NCI-H2227 treated with DMSO at 0.1 percent for 48 hours (cell line): Measurements from ENCODE around the gene CNOT3.

Source experiments
- DNase-seq: peaks from one replicate; lab custom pipeline; 2025; lab: John Stamatoyannopoulos, UW

The CNOT3 gene

DNA sequence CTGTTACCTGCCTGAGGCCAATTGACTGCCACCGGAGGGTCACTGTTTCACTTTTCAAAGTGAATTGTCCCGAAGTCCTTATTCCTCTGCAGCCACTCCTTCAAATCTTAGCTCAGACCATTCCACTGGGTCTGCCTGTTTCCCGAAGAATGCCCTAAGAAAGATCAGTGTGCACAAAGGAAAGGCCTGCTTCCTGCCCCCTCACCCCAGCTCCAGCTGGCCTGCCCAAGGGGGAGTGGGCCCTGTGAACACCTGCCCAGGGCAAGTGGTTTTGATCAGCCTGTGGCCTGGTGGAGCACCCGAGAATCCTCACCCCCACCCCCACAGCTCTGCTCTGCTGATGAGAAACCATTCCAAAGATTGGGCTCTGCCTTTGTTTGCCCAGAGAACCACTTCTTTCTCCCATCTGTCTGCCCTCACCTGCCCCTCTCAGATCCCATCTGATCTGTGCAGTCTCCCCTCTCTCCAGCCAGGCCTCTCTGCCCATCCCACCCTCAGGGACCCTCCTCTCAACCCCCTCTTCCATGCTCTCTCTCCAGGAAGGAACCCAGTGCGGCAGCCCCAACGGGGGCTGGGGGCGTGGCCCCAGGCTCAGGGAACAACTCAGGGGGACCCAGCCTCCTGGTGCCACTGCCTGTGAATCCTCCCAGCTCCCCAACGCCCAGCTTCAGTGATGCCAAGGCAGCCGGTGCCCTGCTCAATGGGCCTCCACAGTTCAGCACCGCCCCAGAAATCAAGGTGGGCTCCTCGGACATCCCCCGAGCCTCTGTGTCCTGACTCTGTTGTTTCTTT, 11.7 kb downstream of the CNOT3 start:
- DNase-seq: no peak

DNA sequence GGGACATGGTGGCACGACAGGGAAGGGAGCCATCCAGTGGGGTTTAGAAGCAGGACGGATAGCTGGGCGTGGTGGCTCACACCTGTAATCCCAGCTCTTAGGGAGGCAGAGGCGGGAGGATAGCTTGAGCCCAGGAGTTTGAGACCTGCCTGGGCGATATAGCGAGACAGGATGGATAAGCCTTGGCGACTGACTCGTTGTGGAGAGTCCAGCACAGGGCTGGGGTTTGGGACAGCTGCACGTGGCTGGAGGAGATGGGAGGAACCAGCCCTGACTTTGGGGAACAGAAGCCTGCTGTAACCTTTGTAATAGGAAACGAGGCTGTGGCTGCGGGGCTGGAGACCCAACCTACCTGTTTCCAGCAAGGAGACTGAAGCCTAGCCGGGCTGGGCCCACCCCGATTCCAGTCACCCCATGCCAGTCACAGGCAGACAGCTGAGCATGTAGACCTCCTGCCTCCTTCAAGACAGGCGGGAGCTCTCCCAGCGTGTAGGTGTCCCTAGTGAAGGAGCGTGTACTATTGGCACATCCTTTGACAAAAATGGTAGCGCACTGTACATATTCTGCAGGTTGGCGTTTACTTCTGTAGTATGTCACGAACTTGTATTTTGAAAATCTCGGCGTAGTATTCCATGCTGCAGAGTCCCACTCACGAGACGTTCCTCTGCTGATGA, 13.9 kb downstream of the CNOT3 start:
- DNase-seq: no peak

DNA sequence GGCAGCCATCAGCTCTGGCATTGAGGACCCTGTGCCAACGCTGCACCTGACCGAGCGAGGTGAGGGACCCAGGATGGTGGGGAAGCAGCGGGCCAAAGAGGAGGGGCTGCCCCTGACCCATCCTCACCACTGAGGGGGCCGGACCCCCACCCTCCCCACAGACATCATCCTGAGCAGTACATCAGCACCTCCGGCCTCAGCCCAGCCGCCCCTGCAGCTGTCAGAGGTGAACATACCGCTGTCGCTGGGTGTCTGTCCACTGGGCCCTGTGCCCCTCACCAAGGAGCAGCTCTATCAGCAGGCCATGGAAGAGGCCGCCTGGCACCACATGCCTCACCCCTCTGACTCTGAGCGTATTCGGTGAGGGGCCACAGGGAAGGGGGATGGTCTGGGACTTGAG, 14.7 kb downstream of the CNOT3 start:
- no peak for DNase-seq

DNA sequence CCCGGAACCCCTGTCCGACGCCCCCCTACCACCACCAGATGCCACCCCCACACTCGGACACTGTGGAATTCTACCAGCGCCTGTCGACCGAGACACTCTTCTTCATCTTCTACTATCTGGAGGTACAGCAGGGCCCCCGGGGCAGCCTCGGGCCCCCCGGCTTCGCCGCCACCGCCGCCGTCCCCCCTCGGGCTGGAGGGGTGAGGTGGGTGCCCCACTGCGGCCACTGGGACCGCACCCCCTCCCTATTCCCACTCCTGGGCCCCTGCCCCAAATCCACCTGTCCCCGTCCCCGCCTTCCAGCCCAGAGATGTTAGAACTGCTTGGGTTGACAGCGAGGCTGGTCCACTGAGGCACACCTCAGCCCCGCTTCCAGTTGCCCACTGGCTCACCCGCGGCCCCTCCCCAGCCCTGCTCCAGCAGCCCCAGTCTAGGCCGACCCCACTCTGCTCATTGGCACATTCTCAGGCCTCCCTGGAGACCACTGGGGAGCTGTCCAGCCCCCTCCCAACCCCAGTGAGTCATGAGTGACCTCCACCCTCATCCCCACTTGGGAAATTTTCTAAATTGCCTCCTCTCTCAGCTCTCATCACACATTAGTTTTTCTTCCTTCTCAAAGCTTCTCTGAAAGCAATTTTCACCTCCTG, 15.4 kb downstream of the CNOT3 start:
- no peak for DNase-seq

DNA sequence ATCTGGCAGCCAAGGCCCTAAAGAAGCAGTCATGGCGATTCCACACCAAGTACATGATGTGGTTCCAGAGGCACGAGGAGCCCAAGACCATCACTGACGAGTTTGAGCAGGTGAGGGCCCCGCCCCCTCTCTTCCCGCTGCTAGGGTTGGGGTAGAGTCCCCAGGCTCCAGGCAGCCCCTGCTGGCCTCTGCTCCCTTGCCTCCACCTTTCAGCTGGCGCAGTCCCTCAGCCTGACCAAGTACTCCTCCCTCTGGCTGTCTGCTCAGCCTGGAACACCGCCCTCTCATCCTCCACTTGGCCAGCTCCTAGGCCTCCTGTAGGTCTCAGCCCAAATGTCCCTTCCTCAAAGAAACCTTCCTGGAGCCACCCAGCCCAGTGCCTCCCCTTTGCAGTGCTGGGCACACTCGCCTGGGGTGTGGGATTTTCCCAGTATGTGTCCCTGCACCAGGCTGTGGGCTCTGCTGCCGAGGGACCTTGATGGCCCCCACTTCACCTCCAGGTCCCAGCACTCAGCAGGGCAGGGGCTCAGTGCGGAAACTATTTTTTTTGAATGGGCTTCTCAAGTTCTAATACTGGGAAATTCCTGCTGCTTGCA, 16.3 kb downstream of the CNOT3 start:
- DNase-seq: no peak

DNA sequence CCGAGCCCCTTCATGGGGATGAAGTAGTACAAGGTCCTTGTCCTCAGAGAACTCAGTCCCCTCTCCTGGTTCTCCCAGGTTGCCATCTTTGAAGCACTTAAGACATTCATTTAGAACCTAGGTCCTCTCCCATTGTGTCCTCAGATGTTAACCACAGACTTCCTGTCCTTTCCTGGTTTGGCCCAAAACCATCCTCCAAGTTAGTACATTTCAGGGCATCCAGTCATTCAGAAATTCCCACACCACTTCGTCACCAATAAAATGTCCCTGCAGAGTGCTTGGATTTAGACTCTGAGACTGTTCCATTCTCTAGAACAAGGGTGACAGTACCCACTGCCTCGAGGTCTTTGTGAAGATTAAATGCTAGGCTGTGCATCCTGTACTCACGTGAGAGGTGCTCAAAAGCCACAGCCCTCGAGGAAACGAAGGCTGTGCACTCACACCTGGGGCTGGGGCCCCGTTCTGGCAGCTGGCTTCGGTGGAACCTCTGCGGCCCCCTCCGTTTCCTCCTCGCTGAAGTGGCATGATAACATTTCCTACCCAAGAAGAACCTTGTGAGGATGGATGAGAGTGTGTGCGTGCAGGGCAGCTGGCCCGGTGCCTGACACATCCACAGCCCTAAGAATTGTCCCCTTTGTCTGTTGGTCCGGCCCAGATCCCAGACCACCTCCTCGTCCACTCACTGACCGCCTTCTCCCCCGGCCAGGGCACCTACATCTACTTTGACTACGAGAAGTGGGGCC, 17.2 kb downstream of the CNOT3 start:
- no peak for DNase-seq

DNA sequence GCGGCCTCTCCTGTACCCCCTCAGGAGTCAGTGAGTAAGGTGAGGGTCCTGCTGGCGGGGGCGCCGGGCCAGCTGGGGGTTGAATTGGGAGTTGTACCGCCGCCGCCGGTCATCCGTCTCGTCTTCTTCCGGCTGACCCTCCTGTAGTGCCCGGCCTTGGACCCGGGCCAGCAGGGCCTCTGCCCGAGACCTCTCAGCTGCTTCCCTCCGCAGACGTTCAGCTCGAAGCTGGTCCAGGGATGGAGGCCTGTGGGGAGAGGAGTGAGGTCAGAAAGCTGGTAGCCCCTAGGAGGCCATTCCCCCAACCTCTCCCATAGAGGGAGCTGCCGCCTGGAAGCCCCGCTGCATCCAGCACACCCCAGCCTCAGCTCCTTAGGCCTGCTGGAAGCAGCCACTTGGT, 18.1 kb downstream of the CNOT3 start:
- DNase-seq: no peak

DNA sequence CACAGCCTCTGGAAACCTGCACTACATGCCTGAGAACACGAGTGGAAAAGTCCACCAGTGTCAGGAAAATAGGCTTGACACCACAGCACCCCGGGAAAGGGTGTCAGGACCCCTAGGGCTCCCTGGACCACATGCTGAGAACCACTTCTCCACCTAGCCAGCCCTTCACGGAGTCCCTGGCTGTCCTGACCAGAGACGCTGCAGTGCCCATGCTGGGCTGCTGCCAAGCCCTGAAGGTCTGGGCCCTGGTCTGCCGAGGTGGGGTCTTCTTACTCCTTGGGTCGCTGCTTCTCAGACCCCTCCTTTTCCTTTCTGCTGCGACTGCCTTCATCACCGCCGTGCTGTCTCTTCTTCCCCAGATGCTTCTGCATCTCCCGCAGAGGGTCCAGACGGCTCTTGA, 18.9 kb downstream of the CNOT3 start:
- DNase-seq: no peak

DNA sequence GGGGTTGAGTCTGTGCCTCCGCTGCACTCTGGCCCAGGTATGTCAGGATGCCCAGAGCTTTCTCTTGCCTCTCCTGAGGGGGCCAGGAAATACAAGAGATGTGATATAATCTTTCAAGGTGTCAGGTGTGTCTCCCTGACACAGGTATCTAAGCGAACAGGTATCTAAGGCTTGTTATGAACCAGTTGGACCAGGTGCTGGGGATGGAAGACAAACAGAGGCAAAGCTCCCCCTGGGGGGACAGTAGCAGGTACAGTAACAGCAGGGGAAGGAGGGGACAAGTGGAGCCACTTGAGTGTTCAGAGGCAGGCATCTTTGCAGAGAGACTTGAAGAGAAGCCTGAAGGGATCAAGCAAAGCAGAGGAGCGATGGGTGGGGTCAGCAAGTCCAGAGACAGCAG, 19.4 kb downstream of the CNOT3 start:
- no peak for DNase-seq

DNA sequence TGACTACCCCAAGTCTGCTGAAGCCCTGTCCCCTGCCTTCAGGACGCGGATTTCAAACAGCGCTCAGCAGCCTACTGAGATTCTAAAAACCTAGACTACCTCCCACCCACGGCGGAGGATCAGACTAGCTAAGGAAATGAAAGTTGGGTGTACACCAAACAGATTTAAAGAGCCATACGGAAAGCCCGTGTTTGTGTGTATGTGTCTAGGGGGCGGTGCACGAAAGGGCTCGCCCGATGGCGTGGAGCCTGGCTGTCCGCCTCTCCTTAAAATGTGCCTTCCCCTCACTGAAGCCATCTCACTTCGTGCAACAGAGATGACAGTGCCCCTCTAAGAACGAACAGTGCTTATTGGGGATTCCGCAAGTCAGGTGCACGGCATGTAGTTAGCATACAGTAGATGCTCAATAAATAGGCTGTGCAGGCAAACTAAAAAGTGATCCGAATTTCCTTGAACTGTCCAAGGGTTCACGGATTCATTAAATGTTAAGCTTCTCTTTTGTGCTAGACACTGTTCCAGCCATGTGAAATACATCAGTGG, 21.3 kb downstream of the CNOT3 start:
- no peak for DNase-seq

DNA sequence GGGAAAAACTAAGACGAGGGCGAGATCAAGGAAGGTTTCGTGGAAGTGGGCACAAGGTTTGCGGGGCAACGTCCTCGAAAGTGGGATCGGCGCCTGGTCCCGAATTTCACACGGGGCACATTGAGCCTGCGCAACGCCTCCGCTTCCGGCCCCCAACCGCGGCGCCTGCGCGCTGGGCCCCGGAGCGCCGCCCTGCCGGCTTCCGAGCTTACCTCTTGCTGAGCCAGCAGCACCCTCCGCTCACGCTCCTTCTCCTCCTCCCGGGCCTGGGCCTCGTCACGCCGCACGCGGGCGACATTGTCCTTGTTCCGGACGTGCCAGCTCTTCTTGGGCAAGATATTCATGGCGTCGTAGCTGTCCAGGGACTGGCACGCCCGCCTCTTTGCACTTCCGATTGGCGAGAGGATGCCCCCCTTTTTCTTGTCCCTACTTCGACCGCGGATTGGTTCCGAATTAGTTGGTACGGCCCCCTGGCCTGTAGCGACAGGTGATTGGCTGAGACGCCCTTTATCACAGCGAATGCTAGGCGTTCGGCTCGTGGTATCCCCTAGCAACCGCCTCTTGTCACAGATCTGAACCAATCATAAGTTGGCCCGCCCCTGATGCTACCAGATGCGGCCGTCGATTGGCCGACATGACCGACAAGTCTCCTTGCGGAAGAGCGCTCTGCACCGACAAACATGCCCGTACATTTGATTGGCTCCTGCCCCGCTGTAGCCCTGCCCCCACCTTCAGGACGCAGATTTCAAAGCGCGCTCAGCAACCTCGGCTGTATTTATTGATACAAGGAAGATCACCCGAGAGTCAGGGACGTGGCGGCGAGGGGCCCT, 22.0 kb downstream of the CNOT3 start, which contains the start of gene LENG1:
TSS of gene LENG1 (minus strand) at position 370 of the 830 bp plus-strand sequence. CDS start at position 344, 26 bp downstream.
- peak; percentile 100 for DNase-seq

DNA sequence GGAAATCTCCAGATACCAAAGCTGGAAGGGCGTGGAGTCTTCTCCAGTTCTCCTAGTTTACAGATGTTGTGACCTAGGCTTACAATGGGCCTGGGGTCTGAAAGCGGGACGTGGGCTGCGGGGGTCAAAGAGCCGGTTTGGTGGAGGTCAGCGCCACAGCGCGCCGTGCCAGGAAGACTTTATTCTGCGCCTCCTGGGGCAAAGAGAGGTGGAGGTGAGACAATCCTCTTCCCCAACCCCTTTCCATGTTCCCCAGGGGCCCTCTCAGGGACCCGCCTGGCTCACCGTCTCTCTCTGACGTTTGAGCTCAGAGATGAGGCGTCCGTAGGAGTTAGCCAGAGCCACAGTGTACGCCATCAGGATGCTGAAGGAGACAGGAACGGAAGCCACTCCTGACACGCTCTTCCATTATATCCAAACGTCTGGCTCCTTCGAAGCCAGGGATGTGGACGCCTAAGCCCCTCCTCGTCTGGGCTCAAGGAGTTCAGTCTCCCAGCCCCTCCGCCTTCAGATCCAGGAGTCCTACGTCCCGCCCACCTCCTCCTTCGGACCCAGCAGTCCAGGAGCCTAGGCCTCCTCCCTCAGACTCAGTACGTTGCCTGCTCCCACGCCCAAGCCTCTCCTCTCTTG, 22.7 kb downstream of the CNOT3 start:
- DNase-seq: peak; percentile 83

DNA sequence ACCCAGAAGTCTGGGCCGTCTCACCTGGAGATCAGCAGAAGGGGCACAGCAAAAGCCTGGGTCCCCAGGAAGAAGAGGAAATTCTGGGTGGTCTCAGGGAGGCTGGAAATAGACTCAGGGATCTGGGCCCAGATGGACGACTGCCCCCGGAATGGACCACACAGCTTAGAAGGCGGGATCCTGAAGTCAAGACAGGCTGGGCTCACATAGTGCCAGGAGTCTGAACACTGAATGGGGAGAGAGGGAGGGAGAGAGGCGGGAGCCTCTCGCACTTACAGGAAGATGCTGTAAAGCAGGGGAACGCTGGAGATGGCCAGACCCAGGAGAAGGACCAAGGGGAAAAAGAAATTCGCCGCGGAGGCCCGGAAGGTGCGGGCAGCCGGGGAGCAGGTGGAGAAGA, 23.3 kb downstream of the CNOT3 start:
- peak; percentile 39 for DNase-seq

DNA sequence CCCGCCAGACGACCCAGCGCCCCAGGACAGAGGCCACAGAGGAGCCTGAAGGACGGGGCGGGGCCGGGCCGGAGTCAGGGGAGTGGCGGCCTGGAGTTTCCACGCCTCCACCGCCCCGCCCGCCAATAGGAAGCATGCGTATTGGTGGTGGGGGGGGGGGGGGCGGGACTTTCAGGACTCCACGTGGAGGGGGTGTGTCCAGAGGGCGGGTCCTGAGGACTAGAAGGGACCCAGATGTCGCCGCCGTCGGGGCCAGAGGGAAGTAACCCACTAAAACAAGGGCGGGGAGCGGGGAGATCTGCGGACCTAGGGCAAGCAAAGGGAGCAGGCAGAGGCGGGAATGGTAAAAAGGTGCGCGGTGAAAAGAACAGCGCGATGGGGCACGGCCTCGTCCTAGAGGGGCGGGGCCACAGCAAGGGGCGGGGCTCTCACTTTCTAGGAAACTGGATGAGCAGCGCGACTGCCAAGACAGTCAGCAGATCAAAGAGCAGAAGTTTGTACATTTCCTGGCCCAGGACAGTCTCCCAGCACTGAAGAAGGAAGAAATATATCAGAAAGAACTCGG, 24.8 kb downstream of the CNOT3 start:
- no peak for DNase-seq

DNA sequence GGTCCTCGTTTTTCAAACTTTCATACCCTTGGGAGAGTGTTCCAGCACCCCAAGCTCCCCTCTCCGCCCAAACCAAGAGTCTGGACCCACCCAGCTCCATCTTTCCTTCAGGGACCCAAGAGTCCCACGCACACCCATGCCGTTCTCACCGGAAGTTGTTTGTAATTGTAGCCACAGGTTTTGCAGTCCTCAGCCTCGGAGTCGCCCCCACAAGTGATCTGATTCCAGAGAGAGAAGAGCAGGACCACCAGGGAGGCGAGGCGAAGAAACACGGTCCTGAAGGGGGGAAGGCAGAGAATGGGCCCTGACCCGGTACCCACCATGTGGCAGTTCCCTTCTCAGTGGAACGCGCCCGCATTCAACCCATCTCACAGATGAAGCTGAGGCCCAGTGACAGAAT, 25.3 kb downstream of the CNOT3 start:
- DNase-seq: no peak

DNA sequence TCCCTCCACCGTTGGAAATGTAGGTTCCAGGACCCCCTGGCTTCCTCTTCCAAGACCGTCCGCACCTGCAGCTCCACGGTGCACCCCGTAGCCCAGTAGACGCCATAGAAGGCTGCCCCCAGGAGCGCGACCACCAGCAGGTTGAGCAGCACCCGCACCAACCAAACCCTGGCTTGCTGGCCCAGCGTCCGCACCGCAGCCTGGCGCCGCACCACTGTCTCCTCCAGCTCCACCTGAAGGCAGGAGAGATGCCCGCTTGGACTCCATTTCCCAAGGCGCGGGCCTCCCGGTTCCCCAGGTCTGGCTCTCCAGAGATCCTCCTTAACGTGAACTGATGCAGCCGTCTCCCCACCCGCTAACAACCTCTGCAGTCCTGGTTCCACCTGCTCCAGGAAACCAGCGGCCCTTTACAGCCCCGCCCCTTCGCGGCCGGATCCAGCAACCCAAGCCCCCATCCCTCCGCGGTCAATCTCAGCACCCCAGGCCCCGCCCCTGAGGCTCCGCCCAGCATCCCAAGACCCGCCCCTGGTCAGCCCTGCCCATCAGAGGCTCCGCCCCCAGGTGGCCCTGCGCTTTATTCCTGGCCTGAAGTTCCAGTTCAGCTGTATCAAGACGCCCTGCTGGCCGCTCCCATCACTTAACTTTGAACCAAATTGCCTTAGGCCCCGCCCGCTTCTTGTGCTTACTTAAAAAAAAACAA, 27.0 kb downstream of the CNOT3 start:
- no peak for DNase-seq

DNA sequence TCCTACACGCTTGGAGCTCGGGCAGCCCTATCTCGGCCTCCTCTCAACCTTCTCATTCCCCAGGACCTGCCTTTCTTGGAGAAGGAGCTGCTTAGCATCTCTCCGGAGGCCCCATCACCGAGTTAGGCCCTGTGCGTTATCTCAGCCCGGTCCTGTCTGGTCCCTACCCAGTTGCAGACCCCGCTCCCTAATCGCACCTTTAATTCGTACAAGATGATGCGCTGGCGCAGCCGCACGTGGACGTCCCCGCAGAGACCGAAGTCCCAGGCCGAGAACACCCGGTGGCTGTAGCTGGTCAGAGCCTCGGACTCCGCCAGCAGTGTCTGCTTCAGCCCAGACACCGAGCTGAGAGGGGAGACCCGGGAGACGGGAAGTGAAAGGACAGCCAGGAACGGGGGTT, 27.7 kb downstream of the CNOT3 start:
- no peak for DNase-seq

DNA sequence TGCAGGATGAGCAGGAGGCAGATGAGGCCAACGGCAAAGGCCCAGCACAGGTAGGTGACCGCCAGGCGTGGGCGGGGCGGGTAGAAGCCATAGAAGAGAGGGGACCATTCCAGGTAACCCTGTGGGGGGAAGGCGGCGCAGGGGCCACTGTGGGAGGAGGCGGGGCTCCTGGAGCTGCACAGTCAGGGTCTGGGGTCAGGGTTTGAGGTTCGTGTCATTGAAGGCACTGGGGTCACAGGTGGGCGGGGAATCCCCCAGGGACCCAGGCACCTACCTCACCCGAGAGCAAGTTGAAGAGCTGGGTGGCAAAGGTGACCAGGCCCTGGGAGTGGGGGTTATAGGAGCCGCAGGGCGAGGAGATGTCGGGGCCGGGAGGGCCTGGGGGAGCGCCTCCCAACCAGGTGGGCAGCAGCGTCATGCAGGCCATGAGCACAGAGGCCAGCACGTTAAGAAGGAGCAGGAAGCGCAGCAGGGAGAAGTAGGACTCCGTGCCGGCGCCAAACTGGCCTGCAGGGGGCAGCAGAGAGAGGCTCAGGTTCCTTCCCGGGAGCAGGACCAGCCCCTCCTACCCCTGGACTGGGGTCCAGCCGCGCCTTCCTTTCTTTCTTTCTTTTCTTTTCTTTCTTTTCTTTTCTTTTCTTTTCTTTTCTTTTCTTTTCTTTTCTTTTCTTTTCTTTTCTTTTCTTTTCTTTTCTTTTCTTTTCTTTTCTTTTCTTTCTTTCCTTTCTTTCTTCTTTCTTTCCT, 30.8 kb downstream of the CNOT3 start:
- peak; percentile 96 for DNase-seq
